Liver (tissue), 9 donors: Measurements from ENCODE around the gene SCRN3. TPM values are rescaled to one million over a fixed set of nuclear protein-coding genes. Genes with fewer than 3 reads are reported as not detected.

ENCODE experiments used
- DNase-seq: peaks from one replicate; pipeline ENCODE4 v3.0.0-alpha.2; 2017; ENCODE audit warnings: low spot score
- H3K27ac ChIP-seq, 2 donors: one replicate each; pipeline ENCODE4 v1.7.0; 2013; ENCODE audit warnings: inconsistent platforms in 2 of 2, low read length in 2 of 2, control low read depth in 1 of 2, low read depth in 1 of 2, mild to moderate bottlenecking in 1 of 2
- H3K27me3 ChIP-seq, 4 donors: one replicate each; pipeline versions ENCODE4 v1.6.1 to v1.7.0; 2013; ENCODE audit warnings: low read length in 3 of 4, inconsistent platforms in 1 of 4, mild to moderate bottlenecking in 1 of 4, moderate library complexity in 1 of 4; ENCODE audit not compliant: control insufficient read depth in 4 of 4, insufficient read depth in 4 of 4
- H3K36me3 ChIP-seq, 4 donors: one replicate each; pipeline versions ENCODE4 v1.6.1 to v1.7.0; 2013; ENCODE audit warnings: low read length in 3 of 4, mild to moderate bottlenecking in 3 of 4, low read depth in 1 of 4, moderate library complexity in 1 of 4; ENCODE audit not compliant: control insufficient read depth in 4 of 4, insufficient read depth in 3 of 4
- H3K4me1 ChIP-seq, 4 donors: one replicate each; pipeline versions ENCODE4 v1.6.1 to v1.7.0; 2013; ENCODE audit warnings: low read length in 3 of 4, mild to moderate bottlenecking in 3 of 4, moderate library complexity in 1 of 4; ENCODE audit not compliant: control insufficient read depth in 4 of 4, insufficient read depth in 4 of 4
- H3K4me3 ChIP-seq, 3 donors: one replicate each; pipeline versions ENCODE4 v1.6.1 to v1.7.0; 2013; ENCODE audit warnings: low read length in 3 of 3, control low read depth in 1 of 3, low read depth in 1 of 3, mild to moderate bottlenecking in 1 of 3
- H3K9ac ChIP-seq, 2 donors: one replicate each; pipeline ENCODE4 v1.7.0; 2013; ENCODE audit warnings: low read length in 2 of 2, mild to moderate bottlenecking in 2 of 2, moderate library complexity in 2 of 2, control low read depth in 1 of 2, low read depth in 1 of 2
- H3K9me3 ChIP-seq, 4 donors: one replicate each; pipeline versions ENCODE4 v1.6.1 to v1.7.0; 2013; ENCODE audit warnings: low read length in 3 of 4; ENCODE audit not compliant: control insufficient read depth in 4 of 4
- CTCF ChIP-seq: fragments of 150-350 bp; IDR thresholded peaks from 2 replicates; pipeline ENCODE4 v1.5.1; 2017; ENCODE audit warnings: improper control_type of control experiment, low read depth, low read length; ENCODE audit not compliant: missing input control
- FOXA1 ChIP-seq: IDR thresholded peaks from 2 replicates; pipeline ENCODE4 v1.6.1; 2016; ENCODE audit warnings: antibody characterized with exemption
- FOXA2 ChIP-seq: IDR thresholded peaks from 2 replicates; pipeline ENCODE4 v1.6.1; 2016; ENCODE audit warnings: antibody characterized with exemption
- GABPA ChIP-seq, 2 donors: IDR thresholded peaks in 1 of 2; conservative IDR thresholded peaks in 1 of 2; 2 replicates each; pipeline ENCODE4 v1.6.1; 2016; ENCODE audit warnings: antibody characterized with exemption in 2 of 2, mild to moderate bottlenecking in 1 of 2, moderate library complexity in 1 of 2
- HNF4A ChIP-seq, 2 donors: conservative IDR thresholded peaks; 2 replicates each; pipeline ENCODE4 v1.6.1; 2016; ENCODE audit warnings: antibody characterized with exemption in 2 of 2, mild to moderate bottlenecking in 2 of 2
- HNF4G ChIP-seq: IDR thresholded peaks from 2 replicates; pipeline ENCODE4 v1.6.1; 2016; ENCODE audit warnings: antibody characterized with exemption
- JUND ChIP-seq, 2 donors: IDR thresholded peaks; 2 replicates each; pipeline ENCODE4 v1.6.1; 2016; ENCODE audit warnings: antibody characterized with exemption in 2 of 2
- MAX ChIP-seq: IDR thresholded peaks from 2 replicates; pipeline ENCODE4 v1.6.1; 2016; ENCODE audit warnings: antibody characterized with exemption
- NR2F2 ChIP-seq: IDR thresholded peaks from 2 replicates; pipeline ENCODE4 v1.6.1; 2016; ENCODE audit warnings: antibody characterized with exemption
- RAD21 ChIP-seq, 2 donors: IDR thresholded peaks; 2 replicates each; pipeline ENCODE4 v1.6.1; 2016; ENCODE audit warnings: antibody characterized with exemption in 2 of 2, mild to moderate bottlenecking in 2 of 2
- SP1 ChIP-seq: IDR thresholded peaks from 2 replicates; pipeline ENCODE4 v1.6.1; 2018; ENCODE audit warnings: antibody characterized with exemption, mild to moderate bottlenecking
- TAF1 ChIP-seq: conservative IDR thresholded peaks from 2 replicates; pipeline ENCODE4 v1.6.1; 2016; ENCODE audit warnings: antibody characterized with exemption, mild to moderate bottlenecking
- YY1 ChIP-seq: IDR thresholded peaks from 2 replicates; pipeline ENCODE4 v1.6.1; 2016; ENCODE audit warnings: antibody characterized with exemption, mild to moderate bottlenecking
- WGBS: extraction: QIAGEN DNeasy Blood & Tissue Kit; methylation state at CpG from one replicate; pipeline ENCODE4 v1.1.7; 2013; 5-methylcytosine and 5-hydroxymethylcytosine counted together
- polyA plus RNA-seq, 2 donors: library from polyadenylated mRNA; stranded (reverse) in 1 of 2; unstranded in 1 of 2; fragments of 200-250 nt in 1 of 2; fragments of >200 nt in 1 of 2; fragmentation: Nextera tagmentation in 1 of 2; extraction: Ambion mirVana in 1 of 2; gene quantifications; one replicate each; pipeline versions ENCODE4 v1.2.1 to v1.2.3, GENCODE V29; 2013 to 2015
- total RNA-seq, 2 donors: library from RNA; depleted of rRNA; stranded (reverse); fragments of >200 nt; gene quantifications; one replicate each; pipeline ENCODE4 v1.2.3, GENCODE V29; 2014
- TF ChIP-seq, protein P1 (sequence below): IDR thresholded peaks from 2 replicates; pipeline ENCODE4 v1.6.1; 2016; ENCODE audit warnings: antibody characterized with exemption
- TF ChIP-seq, protein P2 (sequence below): IDR thresholded peaks from 2 replicates; pipeline ENCODE4 v1.6.1; 2016; ENCODE audit warnings: antibody characterized with exemption, mild to moderate bottlenecking
- donor health status: healthy.
- donor health status: healthy.
- donor health status: healthy.
- donor health status: healthy.
- donor health status: healthy.

SCRN3 gene
- total and polyA plus RNA-seq, 4 donors = 10.0 to 23.1 (median 13.2) TPM

DNA sequence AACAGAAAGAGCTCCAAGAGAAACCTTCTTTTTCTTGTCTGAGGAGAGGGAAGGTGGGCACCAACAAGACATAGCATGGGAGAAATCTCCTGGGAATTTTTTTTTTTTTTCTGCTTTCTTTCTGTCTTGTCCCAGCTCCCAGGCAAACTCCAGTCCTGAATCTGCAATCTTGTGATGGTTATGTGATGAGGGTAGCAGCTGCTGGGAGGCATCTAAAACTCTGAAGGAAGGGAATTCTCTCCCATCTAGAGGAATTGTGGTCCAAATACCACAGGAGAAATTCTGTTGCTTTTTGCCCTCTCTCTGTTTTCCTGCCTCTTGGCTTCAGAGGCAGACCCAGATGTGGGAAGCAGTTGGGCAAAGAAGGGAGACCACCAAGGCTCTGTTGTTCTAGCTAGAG is 16.7 kb downstream of the SCRN3 start:
- H3K27me3 ChIP-seq = no peaks in the 10 kb centered on the region
- no peak overlapping the region for H3K4me3 ChIP-seq
- no peaks in the 10 kb centered on the region for H3K9me3 ChIP-seq
- H3K36me3 ChIP-seq = peaks cover 0 to 3% (median 3%) of the 10 kb centered on the region in 4 donors
- TF ChIP-seq YY1 (no peak), HNF4G (no peak), GABPA (IDR thresholded peaks at IDR 0.05 in 1 of 2, conservative IDR thresholded peaks at IDR 0.05 in 1 of 2) (no peak), JUND (IDR thresholded peaks at IDR 0.05) (no peak), CTCF (no peak), SP1 (no peak), MAX (no peak), HNF4A (conservative IDR thresholded peaks at IDR 0.05) (no peak), TAF1 (no peak), RAD21 (IDR thresholded peaks at IDR 0.05) (no peak), FOXA1 (no peak), NR2F2 (no peak)
- TF ChIP-seq, protein P1, sequence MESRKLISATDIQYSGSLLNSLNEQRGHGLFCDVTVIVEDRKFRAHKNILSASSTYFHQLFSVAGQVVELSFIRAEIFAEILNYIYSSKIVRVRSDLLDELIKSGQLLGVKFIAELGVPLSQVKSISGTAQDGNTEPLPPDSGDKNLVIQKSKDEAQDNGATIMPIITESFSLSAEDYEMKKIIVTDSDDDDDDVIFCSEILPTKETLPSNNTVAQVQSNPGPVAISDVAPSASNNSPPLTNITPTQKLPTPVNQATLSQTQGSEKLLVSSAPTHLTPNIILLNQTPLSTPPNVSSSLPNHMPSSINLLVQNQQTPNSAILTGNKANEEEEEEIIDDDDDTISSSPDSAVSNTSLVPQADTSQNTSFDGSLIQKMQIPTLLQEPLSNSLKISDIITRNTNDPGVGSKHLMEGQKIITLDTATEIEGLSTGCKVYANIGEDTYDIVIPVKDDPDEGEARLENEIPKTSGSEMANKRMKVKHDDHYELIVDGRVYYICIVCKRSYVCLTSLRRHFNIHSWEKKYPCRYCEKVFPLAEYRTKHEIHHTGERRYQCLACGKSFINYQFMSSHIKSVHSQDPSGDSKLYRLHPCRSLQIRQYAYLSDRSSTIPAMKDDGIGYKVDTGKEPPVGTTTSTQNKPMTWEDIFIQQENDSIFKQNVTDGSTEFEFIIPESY = no peak
- no peak overlapping the region for H3K27ac ChIP-seq
- DNase-seq = no peak
- no peak overlapping the region for H3K9ac ChIP-seq
- H3K4me1 ChIP-seq = no peaks in the 10 kb centered on the region

DNA sequence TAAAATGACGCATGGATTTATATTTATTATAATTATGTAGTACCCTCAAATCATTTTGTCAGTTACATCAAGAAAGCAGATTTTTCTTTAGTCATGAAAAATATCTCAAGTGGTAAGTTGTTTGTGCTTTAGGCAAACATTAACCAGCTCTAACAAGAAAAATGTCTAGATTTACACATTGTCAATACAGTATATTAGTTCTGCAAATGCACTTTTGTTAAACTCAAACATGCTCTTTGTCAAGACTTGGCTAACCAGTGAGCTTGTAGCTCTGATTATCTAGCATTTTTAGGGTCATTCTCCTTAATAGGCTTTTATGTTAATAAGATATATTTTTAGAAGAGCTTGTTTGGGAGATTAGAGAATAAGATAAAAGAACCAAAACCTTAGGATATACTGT is 32.7 kb downstream of the SCRN3 start:
- 96% methylated on average over 1 of the region's 1 CpG for WGBS

More for the DNA sequence above, 32.7 kb downstream of the SCRN3 start:
- Histone ChIP-seq H3K9me3 (no peaks in the 10 kb centered on the region), H3K4me3 (no peak overlapping the region), H3K9ac (no peak overlapping the region), H3K36me3 (peaks cover 0 to 10% (median 6%) of the 10 kb centered on the region in 4 donors), H3K4me1 (no peaks in the 10 kb centered on the region), H3K27ac (no peak overlapping the region), H3K27me3 (no peaks in the 10 kb centered on the region)
- TF ChIP-seq FOXA2 = no peak
- TF ChIP-seq, protein P2, sequence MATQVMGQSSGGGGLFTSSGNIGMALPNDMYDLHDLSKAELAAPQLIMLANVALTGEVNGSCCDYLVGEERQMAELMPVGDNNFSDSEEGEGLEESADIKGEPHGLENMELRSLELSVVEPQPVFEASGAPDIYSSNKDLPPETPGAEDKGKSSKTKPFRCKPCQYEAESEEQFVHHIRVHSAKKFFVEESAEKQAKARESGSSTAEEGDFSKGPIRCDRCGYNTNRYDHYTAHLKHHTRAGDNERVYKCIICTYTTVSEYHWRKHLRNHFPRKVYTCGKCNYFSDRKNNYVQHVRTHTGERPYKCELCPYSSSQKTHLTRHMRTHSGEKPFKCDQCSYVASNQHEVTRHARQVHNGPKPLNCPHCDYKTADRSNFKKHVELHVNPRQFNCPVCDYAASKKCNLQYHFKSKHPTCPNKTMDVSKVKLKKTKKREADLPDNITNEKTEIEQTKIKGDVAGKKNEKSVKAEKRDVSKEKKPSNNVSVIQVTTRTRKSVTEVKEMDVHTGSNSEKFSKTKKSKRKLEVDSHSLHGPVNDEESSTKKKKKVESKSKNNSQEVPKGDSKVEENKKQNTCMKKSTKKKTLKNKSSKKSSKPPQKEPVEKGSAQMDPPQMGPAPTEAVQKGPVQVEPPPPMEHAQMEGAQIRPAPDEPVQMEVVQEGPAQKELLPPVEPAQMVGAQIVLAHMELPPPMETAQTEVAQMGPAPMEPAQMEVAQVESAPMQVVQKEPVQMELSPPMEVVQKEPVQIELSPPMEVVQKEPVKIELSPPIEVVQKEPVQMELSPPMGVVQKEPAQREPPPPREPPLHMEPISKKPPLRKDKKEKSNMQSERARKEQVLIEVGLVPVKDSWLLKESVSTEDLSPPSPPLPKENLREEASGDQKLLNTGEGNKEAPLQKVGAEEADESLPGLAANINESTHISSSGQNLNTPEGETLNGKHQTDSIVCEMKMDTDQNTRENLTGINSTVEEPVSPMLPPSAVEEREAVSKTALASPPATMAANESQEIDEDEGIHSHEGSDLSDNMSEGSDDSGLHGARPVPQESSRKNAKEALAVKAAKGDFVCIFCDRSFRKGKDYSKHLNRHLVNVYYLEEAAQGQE = no peak
- no peak for TF ChIP-seq HNF4G
- DNase-seq = no peak
